GM12878 (cell line): ENCODE results near the gene TMC6. TPM values are rescaled to one million over a fixed set of nuclear protein-coding genes. Genes with fewer than 3 reads are reported as not detected.
A peak's percentile ranks its signal among the peaks of the same experiment; 100 is the strongest.

Experiments used
- ESRRA ChIP-seq: IDR thresholded peaks from 2 replicates; pipeline ENCODE4 v1.6.1; 2012; ENCODE audit warnings: mild to moderate bottlenecking, low read length, improper control_type of control experiment
- ETV6 ChIP-seq, 2 experiments: fragments of 450-650 bp in 1 of 2; IDR thresholded peaks in 1 of 2; conservative IDR thresholded peaks in 1 of 2; 2 replicates each; pipeline ENCODE4 v1.6.1; 2014; ENCODE audit warnings: antibody characterized with exemption in 1 of 2, borderline replicate concordance in 1 of 2, low read depth in 1 of 2, mild to moderate bottlenecking in 1 of 2, moderate library complexity in 1 of 2
- FOXM1 ChIP-seq: IDR thresholded peaks from 2 replicates; pipeline ENCODE4 v1.6.1; 2012; ENCODE audit warnings: low read depth, mild to moderate bottlenecking, inconsistent platforms, low read length, moderate library complexity
- HDAC2 ChIP-seq: fragments of 200-600 bp; sonication (generic); IDR thresholded peaks from 2 replicates; pipeline ENCODE4 v1.6.1; 2017
- JUND ChIP-seq: IDR thresholded peaks from 2 replicates; pipeline ENCODE4 v1.6.1; 2012; ENCODE audit warnings: low read depth, mild to moderate bottlenecking, low read length, improper control_type of control experiment, moderate library complexity
- MEF2A ChIP-seq: IDR thresholded peaks from 2 replicates; pipeline ENCODE4 v1.6.1; 2011; ENCODE audit warnings: low read depth, mild to moderate bottlenecking, low read length, moderate library complexity; ENCODE audit not compliant: insufficient read depth
- MEF2B ChIP-seq: fragments of 450-650 bp; IDR thresholded peaks from 2 replicates; pipeline ENCODE4 v1.6.1; 2018; ENCODE audit warnings: mild to moderate bottlenecking, moderate library complexity; ENCODE audit not compliant: partially characterized antibody, poor library complexity, severe bottlenecking
- NFXL1 ChIP-seq: fragments of 450-650 bp; IDR thresholded peaks from 2 replicates; pipeline ENCODE4 v1.6.1; 2017; ENCODE audit warnings: antibody characterized with exemption, mild to moderate bottlenecking, borderline replicate concordance
- NR2C1 ChIP-seq: fragments of 450-650 bp; IDR thresholded peaks from 2 replicates; pipeline ENCODE4 v1.6.1; 2017; ENCODE audit warnings: antibody characterized with exemption, mild to moderate bottlenecking, moderate library complexity
- NR2C2 ChIP-seq: IDR thresholded peaks from 2 replicates; pipeline ENCODE4 v1.6.1; 2011; ENCODE audit warnings: borderline replicate concordance, low read depth; ENCODE audit not compliant: control insufficient read depth, insufficient read length
- NRF1 ChIP-seq: conservative IDR thresholded peaks from 2 replicates; pipeline ENCODE4 v1.6.1; 2011; ENCODE audit warnings: mild to moderate bottlenecking, low read depth, low read length, improper control_type of control experiment
- POLR2AphosphoS2 ChIP-seq: IDR thresholded peaks from 2 replicates; pipeline ENCODE4 v1.6.1; 2011; ENCODE audit warnings: low read depth, mild to moderate bottlenecking, low read length, improper control_type of control experiment, moderate library complexity
- RBBP5 ChIP-seq: fragments of 200-600 bp; sonication (generic); conservative IDR thresholded peaks from 2 replicates; pipeline ENCODE4 v1.6.1; 2016
- RELA ChIP-seq: fragments of 450-650 bp; IDR thresholded peaks from 2 replicates; pipeline ENCODE4 v1.8.0; 2014; ENCODE audit warnings: borderline replicate concordance; ENCODE audit not compliant: partially characterized antibody
- RUNX3 ChIP-seq: IDR thresholded peaks from 2 replicates; pipeline ENCODE4 v1.6.1; 2012; ENCODE audit warnings: low read length, inconsistent platforms
- SMAD1 ChIP-seq: fragments of 450-650 bp; IDR thresholded peaks from 2 replicates; pipeline ENCODE4 v1.6.1; 2018; ENCODE audit warnings: mild to moderate bottlenecking, low read depth; ENCODE audit not compliant: partially characterized antibody
- SREBF2 ChIP-seq: IDR thresholded peaks from 2 replicates; pipeline ENCODE4 v1.6.1; 2012; ENCODE audit warnings: mild to moderate bottlenecking, low read length
- TARDBP ChIP-seq: IDR thresholded peaks from 2 replicates; pipeline ENCODE4 v1.6.1; 2016; ENCODE audit warnings: borderline replicate concordance
- YY1 ChIP-seq: IDR thresholded peaks from 2 replicates; pipeline ENCODE4 v1.6.1; 2011; ENCODE audit warnings: low read depth, mild to moderate bottlenecking, low read length
- ZBTB11 ChIP-seq: fragments of 450-650 bp; formaldehyde crosslinking; IDR thresholded peaks from 2 replicates; pipeline ENCODE4 v1.5.0; 2022; ENCODE audit warnings: mild to moderate bottlenecking, missing genetic modification characterization
- ZNF217 ChIP-seq: fragments of 450-650 bp; IDR thresholded peaks from 2 replicates; pipeline ENCODE4 v1.6.1; 2017; ENCODE audit warnings: antibody characterized with exemption, mild to moderate bottlenecking
- ZSCAN29 ChIP-seq: fragments of 450-650 bp; IDR thresholded peaks from 2 replicates; pipeline ENCODE4 v1.6.1; 2017; ENCODE audit warnings: mild to moderate bottlenecking, moderate library complexity
- polyA plus RNA-seq, 11 experiments: library from polyadenylated mRNA; depleted of rRNA in 4 of 11; unstranded in 6 of 11; stranded (reverse) in 5 of 11; fragments of >200 nt; fragmentation: Nextera tagmentation in 4 of 11; fragmentation: Illumina TruSeq in 1 of 11; extraction: Ambion mirVana in 4 of 11; extraction: Trizol in 1 of 11; gene quantifications; 1 replicate in 1 of 11; 2 replicates in 10 of 11; pipeline versions ENCODE4 v1.2.1 to v1.2.3, GENCODE V29; 2011 to 2016; ENCODE audit warnings: inconsistent platforms in 2 of 11, missing spikeins in 2 of 11, low read depth in 1 of 11
- total RNA-seq, 4 experiments: library from RNA; depleted of rRNA in 3 of 4; stranded (reverse); fragments of >200 nt in 3 of 4; fragmentation: Illumina TruSeq in 1 of 4; extraction: Trizol in 1 of 4; gene quantifications; 2 replicates each; pipeline versions ENCODE4 v1.2.1 to v1.2.3, GENCODE V29; 2013 to 2021
- TF ChIP-seq, protein P1 (sequence below): fragments of 450-650 bp; IDR thresholded peaks from 2 replicates; pipeline ENCODE4 v1.6.1; 2017; ENCODE audit warnings: borderline replicate concordance
- TF ChIP-seq, protein P2 (sequence below): fragments of 150-350 bp; IDR thresholded peaks from 2 replicates; pipeline ENCODE4 v1.6.1; 2016; ENCODE audit warnings: low read depth, low read length

The TMC6 gene
- total and polyA plus RNA-seq, 10 of the 15 experiments (the other 5 are each of a cell fraction or from before 2014, with no cell fraction given) = 1.9 to 232 (median 60.6) TPM

DNA sequence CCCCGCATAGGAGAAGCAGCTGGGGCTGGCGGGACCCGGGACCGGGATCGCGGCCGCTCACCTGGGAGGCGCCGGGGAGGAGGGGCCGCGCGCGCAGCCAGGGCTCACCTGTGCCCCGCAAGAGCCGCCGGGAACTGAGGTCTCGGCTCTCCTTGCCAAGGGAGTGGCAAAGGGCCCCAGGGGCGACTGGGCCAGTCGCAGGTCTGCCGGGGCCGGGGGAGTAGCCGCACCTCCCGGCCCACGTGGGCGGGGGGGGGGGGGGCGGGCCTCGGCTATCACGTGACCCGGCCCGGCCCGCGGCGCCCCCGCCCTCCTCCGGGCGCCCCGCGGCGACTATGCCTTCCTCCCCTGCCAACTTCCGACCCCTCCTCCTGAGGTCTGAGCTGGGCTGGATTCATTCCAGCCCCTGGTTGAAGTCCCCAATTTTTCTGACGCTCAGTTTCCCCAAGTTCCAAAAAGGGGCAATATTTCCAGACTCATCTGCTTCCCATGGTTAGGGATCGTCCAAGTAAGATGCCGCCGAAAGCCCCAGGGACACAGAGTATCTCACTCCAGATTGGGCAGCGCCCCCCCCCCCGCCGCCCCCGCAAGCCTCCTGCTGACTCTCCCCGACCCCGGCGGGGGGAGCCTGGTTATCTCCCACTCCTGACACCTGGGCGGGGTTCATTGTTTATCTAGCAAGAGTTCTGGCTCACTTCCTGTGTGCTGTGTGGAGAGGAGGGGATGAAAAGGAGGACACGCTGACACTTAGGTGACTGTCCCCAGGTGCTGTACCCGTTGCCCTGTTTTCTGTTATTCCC is at the start of gene TMC6 (continued):
- TF ChIP-seq ETV6 (conservative IDR thresholded peaks at IDR 0.05 in 1 of 2, IDR thresholded peaks at IDR 0.05 in 1 of 2; ENCODE audit: borderline replicate concordance in 1 of 2, low read depth in 1 of 2) (no peak), ZBTB11 (CRISPR knock-in tag) (no peak), POLR2AphosphoS2 (peak; percentile 74), HDAC2 (no peak), ZSCAN29 (no peak), ZNF217 (no peak), RELA (no peak), NR2C1 (0 out of 2 replicates have a peak, but pooled peaks have one; percentile 18), MEF2B (peak; percentile 88), NFXL1 (no peak), YY1 (0 out of 2 replicates have a peak, but pooled peaks have one; percentile 10), TARDBP (no peak), JUND (no peak), RBBP5 (no peak), RUNX3 (no peak), SREBF2 (no peak), FOXM1 (no peak), NR2C2 (no peak), MEF2A (no peak), SMAD1 (no peak), ESRRA (no peak), NRF1 (no peak)
- TF ChIP-seq, protein P1, sequence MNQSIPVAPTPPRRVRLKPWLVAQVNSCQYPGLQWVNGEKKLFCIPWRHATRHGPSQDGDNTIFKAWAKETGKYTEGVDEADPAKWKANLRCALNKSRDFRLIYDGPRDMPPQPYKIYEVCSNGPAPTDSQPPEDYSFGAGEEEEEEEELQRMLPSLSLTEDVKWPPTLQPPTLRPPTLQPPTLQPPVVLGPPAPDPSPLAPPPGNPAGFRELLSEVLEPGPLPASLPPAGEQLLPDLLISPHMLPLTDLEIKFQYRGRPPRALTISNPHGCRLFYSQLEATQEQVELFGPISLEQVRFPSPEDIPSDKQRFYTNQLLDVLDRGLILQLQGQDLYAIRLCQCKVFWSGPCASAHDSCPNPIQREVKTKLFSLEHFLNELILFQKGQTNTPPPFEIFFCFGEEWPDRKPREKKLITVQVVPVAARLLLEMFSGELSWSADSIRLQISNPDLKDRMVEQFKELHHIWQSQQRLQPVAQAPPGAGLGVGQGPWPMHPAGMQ = no peak
- TF ChIP-seq, protein P2, sequence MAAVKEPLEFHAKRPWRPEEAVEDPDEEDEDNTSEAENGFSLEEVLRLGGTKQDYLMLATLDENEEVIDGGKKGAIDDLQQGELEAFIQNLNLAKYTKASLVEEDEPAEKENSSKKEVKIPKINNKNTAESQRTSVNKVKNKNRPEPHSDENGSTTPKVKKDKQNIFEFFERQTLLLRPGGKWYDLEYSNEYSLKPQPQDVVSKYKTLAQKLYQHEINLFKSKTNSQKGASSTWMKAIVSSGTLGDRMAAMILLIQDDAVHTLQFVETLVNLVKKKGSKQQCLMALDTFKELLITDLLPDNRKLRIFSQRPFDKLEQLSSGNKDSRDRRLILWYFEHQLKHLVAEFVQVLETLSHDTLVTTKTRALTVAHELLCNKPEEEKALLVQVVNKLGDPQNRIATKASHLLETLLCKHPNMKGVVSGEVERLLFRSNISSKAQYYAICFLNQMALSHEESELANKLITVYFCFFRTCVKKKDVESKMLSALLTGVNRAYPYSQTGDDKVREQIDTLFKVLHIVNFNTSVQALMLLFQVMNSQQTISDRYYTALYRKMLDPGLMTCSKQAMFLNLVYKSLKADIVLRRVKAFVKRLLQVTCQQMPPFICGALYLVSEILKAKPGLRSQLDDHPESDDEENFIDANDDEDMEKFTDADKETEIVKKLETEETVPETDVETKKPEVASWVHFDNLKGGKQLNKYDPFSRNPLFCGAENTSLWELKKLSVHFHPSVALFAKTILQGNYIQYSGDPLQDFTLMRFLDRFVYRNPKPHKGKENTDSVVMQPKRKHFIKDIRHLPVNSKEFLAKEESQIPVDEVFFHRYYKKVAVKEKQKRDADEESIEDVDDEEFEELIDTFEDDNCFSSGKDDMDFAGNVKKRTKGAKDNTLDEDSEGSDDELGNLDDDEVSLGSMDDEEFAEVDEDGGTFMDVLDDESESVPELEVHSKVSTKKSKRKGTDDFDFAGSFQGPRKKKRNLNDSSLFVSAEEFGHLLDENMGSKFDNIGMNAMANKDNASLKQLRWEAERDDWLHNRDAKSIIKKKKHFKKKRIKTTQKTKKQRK = no peak
